ENCODE measurements around the gene CNN3.

CNN3 gene

GRCh38 chr1:94886361-94886760 is 40.5 kb downstream of the CNN3 start:
- TF ChIP-seq CTCF (IDR thresholded peaks at IDR 0.05; ENCODE audit: low read depth, low read length) = no peak
- DNase-seq (ENCODE audit: extremely low read depth, low read depth) = no peak

GRCh38 chr1:94884507-94884906 is 42.4 kb downstream of the CNN3 start:
- TF ChIP-seq CTCF (IDR thresholded peaks at IDR 0.05; ENCODE audit: low read depth, low read length) = no peak
- DNase-seq (ENCODE audit: extremely low read depth, low read depth) = no peak

GRCh38 chr1:94884106-94884505 is 42.8 kb downstream of the CNN3 start:
- DNase-seq (ENCODE audit: extremely low read depth, low read depth) = no peak
- no peak for TF ChIP-seq CTCF (IDR thresholded peaks at IDR 0.05; ENCODE audit: low read depth, low read length)

- no peak for DNase-seq (ENCODE audit: extremely low read depth, low read depth)
- no peak for TF ChIP-seq CTCF (IDR thresholded peaks at IDR 0.05; ENCODE audit: low read depth, low read length)
Measured at GRCh38 chr1:94883691-94884090, 43.2 kb downstream of the CNN3 start.

- DNase-seq (ENCODE audit: extremely low read depth, low read depth) = no peak
- TF ChIP-seq CTCF (IDR thresholded peaks at IDR 0.05; ENCODE audit: low read depth, low read length) = no peak
Measured at GRCh38 chr1:94878329-94878728, 48.6 kb downstream of the CNN3 start.

- no peak for TF ChIP-seq CTCF (IDR thresholded peaks at IDR 0.05; ENCODE audit: low read depth, low read length)
- no peak for DNase-seq (ENCODE audit: extremely low read depth, low read depth)
Measured at GRCh38 chr1:94876362-94876761, 50.5 kb downstream of the CNN3 start.

- no peak for DNase-seq (ENCODE audit: extremely low read depth, low read depth)
- no peak for TF ChIP-seq CTCF (IDR thresholded peaks at IDR 0.05; ENCODE audit: low read depth, low read length)
Measured at GRCh38 chr1:94875794-94876193, 51.1 kb downstream of the CNN3 start.
